Stimulated activated naive CD4-positive, alpha-beta T cell (primary cell): Measurements from ENCODE around the gene HOXA9.

ENCODE experiments used
- DNase-seq, 6 experiments: peaks; one replicate each; lab custom pipeline; 2025; lab: John Stamatoyannopoulos, UW

The HOXA9 gene

DNA sequence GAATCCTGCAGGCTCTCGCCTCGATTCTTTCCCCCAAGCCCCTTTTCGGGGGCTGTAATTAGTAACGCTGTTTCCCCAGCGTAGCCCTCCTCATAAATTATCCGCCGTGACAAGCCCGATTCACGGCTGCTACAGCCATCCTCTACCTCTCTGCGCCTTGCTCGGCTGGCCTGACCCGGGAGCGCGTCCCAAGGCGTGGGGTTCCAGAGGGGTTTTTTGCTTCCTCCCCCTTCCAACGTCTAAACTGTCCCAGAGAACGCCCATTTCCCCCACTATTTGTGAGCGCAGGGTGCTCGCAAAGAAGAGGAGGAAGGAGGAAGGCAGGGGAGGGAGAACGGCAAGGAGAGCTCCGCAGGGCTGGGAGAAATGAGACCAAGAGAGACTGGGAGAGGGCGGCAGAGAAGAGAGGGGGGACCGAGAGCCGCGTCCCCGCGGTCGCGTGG, 22.7 kb downstream of the HOXA9 start:
- DNase-seq: no peak

- DNase-seq: no peak
These were observed 23.3 kb downstream of the HOXA9 start for GRCh38 chr7:27141923-27142579.

- DNase-seq: no peak
These were observed 24.0 kb downstream of the HOXA9 start for GRCh38 chr7:27141137-27141922.

- no peak for DNase-seq
These were observed 25.0 kb downstream of the HOXA9 start for GRCh38 chr7:27140126-27140857.

GRCh38 chr7:27139334-27140125, 25.8 kb downstream of the HOXA9 start:
- DNase-seq: no peak

DNA sequence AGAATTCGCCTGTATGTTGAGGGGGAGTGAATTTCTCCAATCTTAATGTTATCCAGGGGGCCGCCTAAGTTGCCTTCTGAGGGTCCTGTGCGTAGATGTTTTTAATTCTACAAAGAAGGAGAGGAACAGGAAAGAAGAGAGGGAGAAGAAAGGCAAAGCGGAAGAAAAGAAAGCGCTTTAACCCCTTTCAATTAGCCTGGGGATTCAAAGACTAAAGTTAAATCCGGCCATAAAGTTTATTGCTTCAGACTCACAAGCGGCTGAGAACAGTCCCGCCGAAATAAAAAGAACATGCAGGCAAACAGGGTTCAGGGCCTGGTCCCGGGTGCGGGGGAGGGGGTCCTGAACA, 26.4 kb downstream of the HOXA9 start:
- DNase-seq: no peak

DNA sequence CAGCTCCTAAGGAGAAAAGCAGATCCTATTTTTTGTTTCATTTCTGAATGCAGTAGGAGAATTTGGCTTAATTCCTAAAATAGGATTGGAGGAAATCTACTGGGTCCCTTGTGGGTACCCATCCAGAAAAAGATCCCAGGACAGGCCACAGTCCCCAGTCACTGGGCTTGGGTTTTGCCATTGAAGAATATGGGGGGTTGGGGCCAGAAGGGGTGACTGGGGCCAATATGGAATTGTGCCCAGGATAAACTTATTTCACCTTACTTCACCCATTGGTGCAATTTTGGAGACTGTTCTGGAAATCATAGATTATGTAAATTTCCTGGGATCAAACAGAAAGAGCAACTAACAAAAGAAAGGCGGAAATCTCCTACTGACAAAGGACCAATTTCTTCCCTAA, 26.9 kb downstream of the HOXA9 start:
- DNase-seq: no peak

DNA sequence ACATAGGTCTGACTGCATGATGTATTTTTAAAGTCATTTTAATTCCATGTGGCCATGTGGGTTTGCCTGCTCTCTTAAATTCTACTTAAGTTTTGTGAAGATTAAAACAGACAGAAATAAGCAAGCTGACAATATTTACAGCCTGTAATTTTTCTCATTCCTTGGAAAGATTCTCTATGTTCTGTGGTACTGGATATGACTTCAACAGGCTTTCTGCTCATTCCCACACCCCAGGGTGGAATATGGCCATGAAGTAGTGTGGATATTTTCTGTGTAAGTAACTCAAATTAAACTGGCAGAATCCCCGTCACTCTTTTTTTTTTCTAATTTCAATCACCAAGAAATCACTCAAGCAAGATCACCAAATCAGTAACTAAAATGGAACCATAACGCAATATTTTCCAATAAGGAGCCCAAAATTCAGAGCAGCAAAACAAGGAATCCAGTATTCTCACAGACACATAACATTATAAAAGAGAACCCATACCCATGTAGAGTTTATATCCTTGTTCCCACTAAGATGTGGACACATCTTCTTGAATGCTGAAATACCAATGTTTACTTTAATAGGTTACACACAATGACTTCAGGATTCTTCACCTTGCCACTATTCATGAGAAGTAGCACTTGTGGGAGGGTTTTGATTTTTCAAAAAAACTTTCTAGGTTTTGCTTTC, 27.6 kb downstream of the HOXA9 start:
- DNase-seq: no peak

DNA sequence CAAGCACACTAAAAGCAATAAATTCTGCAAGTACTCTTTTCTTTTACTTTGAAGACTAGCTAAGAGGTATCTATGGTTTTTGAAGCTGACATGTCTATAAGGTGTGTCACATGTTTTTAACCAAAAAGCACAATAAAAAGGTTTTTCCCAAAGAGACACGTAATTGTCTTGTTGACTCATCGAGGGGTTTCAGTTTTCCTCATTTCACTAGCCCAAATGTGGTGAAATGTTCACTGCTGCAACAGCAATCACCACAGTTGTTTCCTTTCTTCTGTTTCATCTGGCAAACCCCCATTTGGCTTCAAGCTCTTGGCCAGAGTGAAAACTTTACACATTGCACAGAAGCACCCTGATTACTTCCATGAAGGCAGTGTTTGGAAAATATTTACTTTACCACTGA, 30.9 kb downstream of the HOXA9 start:
- DNase-seq: no peak

DNA sequence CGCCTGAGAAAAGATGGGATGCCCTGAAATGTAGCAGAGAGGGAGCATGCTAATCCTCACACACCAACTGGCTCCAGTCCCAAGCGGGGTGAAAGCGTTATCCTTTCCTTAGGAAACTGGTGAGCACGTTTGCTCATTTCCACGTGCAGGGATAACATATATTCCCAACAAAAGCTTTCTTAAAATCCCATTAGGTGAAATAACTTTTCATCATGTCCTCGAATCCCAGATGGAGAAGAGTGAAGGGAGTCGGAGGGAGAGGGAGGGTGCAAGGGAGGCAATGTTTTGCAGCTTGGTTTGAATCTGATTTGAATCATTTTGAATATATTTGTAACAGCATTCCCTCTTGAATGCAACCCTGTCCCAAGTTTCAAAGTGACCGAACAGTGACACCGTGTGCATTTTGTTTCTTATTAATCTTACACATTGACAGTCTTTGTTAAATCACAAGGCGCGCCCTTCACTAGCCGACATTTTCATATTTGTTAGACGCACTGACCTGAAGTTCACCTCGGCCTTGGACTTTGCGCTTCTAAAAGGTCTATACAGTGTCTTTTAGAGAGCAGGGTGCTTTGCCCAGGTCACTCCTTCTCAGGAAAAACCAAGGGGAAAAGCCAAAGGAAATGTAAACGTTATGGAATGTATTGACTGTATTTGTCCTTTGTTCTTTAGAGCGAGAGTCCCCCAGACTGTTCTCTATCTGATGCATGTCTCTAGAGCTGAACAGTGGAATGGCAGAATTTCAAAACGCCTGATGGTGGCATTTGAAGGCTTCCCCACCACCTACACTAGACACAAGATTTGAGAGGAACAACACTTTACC, 31.7 kb downstream of the HOXA9 start:
- no peak for DNase-seq

DNA sequence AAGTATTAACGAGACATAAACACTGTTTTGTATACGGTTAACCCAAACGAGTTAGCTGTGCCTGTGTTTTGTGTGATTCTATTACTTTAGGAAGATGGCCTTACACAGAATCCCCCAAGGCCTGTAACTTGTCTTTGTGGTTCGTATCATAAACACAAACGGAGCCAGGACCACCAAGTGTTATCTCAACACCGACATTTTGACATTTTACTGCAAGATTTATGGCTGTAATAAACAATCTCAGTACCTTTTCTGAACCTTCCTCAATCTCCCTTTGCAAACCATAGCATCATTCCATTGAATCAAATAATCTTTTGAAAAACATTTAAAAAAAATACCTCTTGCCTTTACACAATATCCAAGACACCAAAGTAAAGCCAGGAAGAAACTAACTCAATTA, 32.4 kb downstream of the HOXA9 start:
- DNase-seq: no peak

- DNase-seq: no peak
These were observed 33.1 kb downstream of the HOXA9 start for GRCh38 chr7:27132214-27132613.

- DNase-seq: no peak
These were observed 33.9 kb downstream of the HOXA9 start for GRCh38 chr7:27131390-27131819.

DNA sequence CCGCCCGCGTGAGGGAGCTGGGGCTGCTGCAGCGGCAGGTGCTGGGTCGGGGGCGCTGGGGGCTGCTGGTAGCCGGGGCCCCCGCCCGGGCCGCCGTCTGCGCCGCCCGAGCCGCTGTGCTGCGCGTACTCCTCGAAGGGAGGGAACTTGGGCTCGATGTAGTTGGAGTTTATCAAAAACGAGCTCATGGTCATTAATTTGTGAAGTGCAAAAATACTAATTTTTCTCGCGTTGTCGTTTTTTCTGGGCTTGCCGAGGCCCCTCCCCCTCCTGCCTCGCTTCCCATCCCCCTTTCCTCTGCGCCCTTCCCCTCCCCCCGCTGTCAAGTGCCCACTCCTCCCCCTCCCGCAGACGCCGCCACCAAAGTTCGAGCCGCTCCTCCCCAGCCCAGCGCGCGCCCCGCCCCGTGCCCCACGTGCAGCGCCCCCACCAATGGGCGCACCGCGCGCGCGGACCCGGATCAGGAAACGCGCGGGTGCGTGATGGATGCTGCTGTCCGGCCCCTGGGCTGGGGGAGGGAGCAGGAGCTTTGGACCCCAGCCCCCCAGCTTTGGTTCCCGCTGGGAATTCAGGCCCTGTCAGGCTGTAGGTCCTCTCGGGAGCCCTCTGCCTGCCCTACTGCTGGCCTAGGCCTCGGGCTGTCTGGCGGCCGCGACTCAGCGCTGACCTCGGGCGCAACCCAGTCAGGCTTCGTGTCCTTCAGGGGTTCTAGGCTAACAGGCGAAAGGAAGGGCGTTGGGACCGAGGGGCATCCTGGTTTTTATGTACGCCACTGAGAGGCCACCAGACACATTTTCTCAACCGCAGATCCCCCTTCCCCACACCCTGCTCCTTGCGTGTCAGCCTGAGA, 34.6 kb downstream of the HOXA9 start, which contains the start of gene HOXA4:
TSS of gene HOXA4 (minus strand) at position 218 of the 850 bp plus-strand sequence. CDS start at position 194, 24 bp downstream.
- DNase-seq: peak; percentile 20 to 84 (median 74)

- DNase-seq: peak in 2 of 6 experiments; percentile 15 to 29
These were observed 35.4 kb downstream of the HOXA9 start for GRCh38 chr7:27129729-27130539.

DNA sequence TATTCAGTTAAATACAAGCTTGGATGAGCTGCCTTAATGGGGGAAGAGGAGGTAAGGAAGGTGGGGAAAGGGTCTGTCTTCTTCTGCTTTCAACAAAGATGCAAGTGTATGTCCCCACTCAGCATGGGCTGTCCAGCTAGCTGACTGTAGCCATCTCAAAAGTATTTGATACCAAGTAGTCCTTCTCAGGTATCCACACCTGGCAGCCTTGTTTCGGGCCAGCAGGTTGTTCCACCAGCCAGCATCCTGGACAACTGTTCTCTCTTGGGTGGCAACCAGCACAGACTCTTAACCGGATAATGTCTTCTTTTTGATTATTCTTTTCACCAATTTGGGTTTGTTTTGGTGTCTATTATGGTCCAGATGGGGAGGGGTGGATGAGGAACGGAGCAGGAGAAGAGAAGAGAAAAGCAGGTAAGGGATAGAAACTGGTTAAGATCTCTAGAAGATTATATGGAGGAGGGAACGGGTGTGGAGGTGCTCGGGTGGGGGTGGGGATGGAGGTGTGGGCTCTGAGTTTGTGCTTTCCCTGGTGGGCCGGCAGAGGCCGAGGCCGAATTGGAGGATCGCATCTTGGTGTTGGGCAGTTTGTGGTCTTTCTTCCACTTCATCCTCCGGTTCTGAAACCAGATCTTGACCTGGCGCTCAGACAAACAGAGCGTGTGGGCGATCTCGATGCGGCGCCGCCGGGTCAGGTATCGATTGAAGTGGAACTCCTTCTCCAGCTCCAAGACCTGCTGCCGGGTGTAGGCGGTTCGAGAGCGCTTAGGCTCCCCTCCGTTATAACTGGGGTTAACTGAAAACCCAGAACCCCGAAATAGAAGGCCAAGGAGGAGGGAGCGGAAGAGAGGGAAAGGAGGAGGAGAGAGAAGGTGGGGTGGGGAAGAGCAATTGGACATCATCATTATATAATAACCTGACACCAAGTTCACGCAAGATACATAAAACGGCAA, 36.3 kb downstream of the HOXA9 start:
- DNase-seq: no peak

DNA sequence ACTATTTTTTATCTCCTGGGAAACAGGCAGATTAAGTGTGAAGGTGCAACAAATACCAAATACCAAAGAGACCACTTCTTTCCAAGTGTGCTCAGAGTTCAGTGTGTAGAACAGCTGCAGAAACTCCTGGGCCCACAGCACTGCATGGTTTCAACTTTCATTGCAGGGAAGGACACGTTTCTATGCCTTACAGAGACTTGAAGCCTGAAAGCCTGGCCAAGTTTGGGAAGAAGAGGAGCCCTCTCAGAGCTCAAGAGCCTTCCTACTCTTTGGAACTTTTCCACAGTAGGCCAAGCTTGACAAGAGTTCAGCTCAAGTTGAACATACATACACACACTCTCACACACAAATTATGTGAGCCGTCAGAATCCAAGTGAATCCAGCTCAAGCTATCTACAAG, 37.3 kb downstream of the HOXA9 start:
- DNase-seq: no peak
